Liver (tissue), 3 donors: ENCODE measurements around the gene EFCAB3.
"Not testable (repeated sequence)": the region's sequence is repeated elsewhere in the genome, so short reads cannot be mapped to it uniquely, and the experiment has no call there.

ENCODE experiments used
- MAX ChIP-seq: IDR thresholded peaks from 2 replicates; pipeline ENCODE4 v1.6.1; 2016; ENCODE audit warnings: antibody characterized with exemption
- TAF1 ChIP-seq: conservative IDR thresholded peaks from 2 replicates; pipeline ENCODE4 v1.6.1; 2016; ENCODE audit warnings: antibody characterized with exemption, mild to moderate bottlenecking
- TF ChIP-seq, protein P1 (sequence below): fragments of 150-350 bp; IDR thresholded peaks from 2 replicates; pipeline ENCODE4 v1.5.1; 2017; ENCODE audit warnings: improper control_type of control experiment, low read depth, low read length; ENCODE audit not compliant: missing input control
- donor health status: healthy.
- donor health status: healthy.

- TF ChIP-seq TAF1, MAX: not testable (repeated sequence)
- TF ChIP-seq, protein P1, sequence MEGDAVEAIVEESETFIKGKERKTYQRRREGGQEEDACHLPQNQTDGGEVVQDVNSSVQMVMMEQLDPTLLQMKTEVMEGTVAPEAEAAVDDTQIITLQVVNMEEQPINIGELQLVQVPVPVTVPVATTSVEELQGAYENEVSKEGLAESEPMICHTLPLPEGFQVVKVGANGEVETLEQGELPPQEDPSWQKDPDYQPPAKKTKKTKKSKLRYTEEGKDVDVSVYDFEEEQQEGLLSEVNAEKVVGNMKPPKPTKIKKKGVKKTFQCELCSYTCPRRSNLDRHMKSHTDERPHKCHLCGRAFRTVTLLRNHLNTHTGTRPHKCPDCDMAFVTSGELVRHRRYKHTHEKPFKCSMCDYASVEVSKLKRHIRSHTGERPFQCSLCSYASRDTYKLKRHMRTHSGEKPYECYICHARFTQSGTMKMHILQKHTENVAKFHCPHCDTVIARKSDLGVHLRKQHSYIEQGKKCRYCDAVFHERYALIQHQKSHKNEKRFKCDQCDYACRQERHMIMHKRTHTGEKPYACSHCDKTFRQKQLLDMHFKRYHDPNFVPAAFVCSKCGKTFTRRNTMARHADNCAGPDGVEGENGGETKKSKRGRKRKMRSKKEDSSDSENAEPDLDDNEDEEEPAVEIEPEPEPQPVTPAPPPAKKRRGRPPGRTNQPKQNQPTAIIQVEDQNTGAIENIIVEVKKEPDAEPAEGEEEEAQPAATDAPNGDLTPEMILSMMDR: not testable (repeated sequence)
Measured at GRCh38 chr17:62435251-62435650, 54.9 kb downstream of the EFCAB3 start.
